Measurements from ENCODE around the gene ROR1. TPM values are rescaled to one million over a fixed set of nuclear protein-coding genes. Genes with fewer than 3 reads are reported as not detected.
"Not testable (repeated sequence)": the region's sequence is repeated elsewhere in the genome, so short reads cannot be mapped to it uniquely, and the experiment has no call there.

ROR1 gene
- total RNA-seq, 1 donor from 2014 or later: 2.0 TPM

DNA sequence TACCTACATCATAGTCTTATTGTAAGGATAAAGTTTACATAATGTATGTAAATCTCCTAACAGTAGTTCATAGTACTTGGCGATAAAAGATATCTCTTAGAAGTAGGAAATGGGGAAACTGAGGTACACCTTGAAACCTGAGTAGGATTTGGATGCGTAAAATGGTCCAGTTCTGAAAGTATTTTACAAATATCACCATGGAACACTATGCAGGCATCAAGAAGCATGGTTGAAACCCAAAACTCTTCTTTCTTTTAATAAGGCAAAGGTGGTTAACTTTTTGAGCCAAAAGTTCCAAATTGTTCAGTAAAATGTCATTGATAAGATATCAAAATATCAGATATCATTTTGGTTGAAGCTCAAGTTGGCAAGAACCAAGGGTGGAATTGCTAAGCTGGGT, 46.0 kb downstream of the ROR1 start:
- DNase-seq (ENCODE audit: low spot score in 2 of 2) (no peak), FAIRE-seq (no peak)

DNA sequence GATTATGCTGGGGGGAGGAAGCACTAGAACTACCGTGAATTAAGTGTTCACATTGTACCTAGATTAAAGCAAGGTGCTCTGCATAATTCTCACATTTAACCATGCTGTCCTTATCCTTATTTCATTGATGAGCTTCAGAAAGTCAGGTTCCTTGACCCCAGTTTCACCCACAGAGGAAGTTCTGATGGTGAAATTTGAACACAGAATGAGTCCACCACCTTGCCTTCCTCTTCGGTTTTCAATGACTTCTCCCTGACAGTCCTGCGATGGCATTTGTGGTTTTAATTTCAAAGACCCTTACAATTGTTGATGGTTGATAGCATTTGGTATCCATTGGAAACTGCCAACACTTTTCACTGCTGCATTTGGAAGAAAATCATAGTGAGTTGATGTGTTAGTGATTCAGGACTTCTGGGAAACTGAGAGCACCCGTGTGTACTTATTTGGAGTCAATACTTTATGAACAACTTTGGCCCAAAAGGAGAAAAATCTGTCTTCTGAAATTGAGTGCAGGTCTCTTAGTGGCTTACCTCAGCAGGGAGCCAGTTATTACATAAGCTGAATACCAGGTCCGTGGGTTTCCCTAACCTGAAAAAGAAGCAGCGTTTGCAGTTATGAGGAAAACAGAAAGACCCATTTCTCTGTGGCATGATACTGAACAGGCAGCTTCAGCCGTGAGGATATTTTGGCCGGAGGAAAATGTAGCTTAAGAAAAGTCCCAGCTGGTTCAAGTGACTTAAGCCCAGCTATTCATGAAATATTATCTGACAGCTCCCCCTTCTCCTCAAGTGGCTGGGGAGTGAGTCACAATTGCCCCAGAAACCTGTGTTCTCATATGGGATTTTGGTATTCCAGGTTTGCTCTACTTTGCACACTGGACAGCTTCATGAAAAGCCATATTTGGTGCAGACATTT, 47.5 kb downstream of the ROR1 start:
- DNase-seq (ENCODE audit: low spot score in 2 of 2) (no peak), FAIRE-seq (no peak)

DNA sequence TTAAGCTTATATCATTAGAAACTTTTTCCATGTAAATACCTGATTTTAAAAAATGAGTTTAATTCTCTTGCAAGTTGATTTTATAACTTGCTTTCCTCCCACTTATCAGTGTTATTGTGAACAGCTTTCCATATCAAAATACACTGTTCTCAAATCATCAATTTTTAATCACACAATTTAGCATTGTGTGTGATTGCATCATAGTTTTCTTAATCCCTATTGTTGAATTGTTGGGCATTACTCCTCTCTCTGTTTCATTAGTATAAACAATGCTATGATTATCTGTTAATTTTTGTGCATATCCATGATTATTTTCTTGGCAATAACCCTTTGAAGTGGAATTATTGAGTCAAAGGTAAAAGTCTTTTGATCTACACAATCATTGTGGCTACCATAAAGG, 48.7 kb downstream of the ROR1 start:
- FAIRE-seq: no peak

DNA sequence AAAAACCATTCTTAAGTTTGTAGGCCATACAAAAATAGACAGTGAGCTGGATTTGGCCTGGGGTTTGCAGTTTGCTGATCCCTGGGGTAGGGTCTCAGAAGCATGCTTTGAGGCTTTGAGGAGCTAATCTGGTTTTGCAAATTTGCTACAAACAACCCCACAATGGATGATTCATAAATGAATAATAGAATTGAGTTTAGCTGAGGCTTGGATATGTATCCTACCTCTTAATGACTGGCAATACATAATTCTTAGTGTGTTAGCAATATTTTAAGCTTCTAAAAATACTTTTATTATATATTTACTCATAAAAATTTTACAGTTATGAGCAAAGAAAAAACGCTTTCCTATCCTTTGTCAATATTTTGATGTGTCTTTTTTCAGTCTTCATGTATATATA, 50.6 kb downstream of the ROR1 start:
- no peak for FAIRE-seq
- DNase-seq (ENCODE audit: low spot score in 2 of 2): no peak

More for the DNA sequence above, 48.7 kb downstream of the ROR1 start:
- no peak for DNase-seq (ENCODE audit: low spot score in 2 of 2)

DNA sequence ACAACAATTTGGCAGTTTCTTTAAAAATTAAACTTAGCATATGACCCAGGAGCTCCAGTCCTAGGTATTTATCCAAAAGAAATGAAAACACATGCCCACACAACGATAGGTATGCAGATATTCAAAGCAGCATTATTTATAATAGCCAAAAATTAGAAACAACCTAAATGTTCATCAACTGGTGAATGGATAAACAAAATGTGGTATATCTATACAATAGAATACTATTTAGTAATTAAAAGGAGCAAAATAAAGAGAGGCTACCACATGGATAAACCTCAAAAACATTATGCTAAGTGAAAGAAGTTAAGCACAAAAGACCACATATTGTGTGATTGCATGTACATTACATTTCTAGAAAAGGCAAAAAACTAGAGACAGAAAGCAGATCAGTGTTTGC, 51.3 kb downstream of the ROR1 start:
- DNase-seq (ENCODE audit: low spot score in 2 of 2) (no peak), FAIRE-seq (no peak)

DNA sequence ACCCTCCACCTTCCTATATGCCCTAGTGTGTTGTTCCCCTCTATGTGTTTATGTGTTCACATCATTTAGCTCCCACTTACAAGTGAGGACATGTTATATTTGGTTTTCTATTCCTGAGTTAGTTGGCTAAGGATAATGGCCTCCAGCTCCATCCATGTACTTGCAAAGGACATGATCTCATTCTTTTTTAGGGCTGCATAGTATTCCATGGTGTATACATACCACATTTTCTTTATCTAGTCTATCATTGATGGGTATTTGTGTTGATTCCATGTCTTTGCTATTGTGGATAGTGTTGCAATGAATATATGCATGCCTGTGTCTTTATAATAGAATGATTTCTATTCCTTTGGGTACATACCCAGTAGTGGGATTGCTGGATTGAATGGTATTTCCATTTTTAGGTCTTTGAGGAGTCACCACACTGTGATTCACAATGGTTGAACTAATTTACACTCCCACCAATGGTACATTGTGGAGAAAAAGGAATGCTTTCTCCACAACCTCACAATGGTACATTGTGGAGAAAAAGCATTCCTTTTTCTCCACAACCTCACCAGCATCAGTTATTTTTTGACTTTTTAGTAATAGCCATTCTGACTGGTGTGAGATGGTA, 52.5 kb downstream of the ROR1 start:
- not testable (repeated sequence) for FAIRE-seq

DNA sequence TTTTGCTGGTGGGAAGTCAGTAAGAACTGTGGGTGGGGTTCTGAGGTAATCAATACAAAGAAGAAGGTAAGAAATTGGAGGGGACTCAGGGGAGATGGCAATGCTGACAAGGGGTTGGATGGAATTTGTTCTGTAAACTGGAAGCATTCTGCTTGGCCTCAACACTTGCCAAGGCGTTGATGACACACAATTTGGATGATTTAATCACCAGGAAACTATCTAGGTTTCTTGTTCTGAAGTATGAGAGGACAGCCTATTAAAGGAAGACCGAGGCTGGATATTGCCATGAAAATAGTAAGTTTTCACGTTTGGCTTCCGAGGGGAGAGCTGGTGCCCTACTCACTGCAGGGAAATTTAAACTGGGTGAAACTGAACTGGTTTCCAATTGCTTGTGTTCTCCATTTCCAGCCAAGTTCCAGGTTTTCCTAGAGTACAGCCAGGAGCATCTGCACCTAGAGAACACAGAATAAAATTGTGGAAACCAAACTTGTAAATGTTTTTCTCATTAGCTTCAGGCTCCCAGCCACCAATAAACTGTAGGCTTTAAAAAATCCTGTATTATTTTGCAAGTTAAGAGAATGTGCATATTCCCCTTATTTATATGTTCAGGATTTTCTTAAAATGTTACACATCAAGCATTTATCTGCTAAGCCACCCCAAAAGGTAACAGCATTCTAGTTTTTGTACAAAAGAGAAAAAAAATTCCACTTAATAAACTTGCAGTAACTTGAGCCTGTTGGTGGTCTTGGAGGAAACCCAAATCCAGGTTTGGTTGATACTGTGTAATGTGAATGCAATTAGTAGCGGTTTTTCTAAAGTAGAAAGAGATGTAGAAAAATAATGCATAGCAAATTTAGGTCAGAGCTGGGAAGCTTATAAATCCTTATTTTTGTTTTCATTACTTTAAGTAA, 53.8 kb downstream of the ROR1 start:
- no peak for FAIRE-seq
- no peak for DNase-seq (ENCODE audit: low spot score in 2 of 2)

More for the DNA sequence above, 52.5 kb downstream of the ROR1 start:
- not testable (repeated sequence) for DNase-seq (ENCODE audit: low spot score in 2 of 2)

DNA sequence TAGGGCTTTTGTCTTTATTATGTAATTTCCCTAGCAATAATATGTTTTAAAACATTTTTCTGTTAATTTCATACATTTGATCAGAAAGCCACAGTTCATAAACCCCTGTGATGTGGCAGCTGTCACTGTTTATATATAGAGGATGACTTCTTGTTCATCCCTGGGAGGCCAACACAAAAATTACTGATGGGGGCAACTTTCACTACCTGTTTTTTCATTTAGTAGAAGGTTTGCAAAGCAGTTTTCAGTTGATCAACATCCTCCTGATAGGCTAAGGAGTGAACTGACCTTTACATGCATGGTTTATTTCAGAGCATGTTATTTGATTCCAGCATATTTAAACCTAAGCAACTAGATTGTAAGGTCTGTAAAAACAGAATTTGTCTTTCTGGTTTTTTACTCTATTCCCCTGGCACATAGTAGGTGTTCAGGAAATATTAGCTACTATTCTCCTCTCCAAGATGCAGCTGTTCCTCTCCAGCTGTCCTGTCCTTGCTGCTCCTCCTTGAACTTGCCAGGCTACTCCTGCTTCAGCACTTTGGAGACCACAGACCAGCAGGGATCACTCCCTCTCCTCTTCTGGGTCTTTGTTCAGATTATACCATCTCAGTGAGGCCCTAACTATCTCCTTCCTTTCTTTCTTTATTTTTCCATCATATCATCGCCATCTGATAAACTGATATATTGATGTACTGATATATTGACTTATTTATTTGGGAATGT, 54.7 kb downstream of the ROR1 start:
- FAIRE-seq (no peak), DNase-seq (ENCODE audit: low spot score in 2 of 2) (no peak)

DNA sequence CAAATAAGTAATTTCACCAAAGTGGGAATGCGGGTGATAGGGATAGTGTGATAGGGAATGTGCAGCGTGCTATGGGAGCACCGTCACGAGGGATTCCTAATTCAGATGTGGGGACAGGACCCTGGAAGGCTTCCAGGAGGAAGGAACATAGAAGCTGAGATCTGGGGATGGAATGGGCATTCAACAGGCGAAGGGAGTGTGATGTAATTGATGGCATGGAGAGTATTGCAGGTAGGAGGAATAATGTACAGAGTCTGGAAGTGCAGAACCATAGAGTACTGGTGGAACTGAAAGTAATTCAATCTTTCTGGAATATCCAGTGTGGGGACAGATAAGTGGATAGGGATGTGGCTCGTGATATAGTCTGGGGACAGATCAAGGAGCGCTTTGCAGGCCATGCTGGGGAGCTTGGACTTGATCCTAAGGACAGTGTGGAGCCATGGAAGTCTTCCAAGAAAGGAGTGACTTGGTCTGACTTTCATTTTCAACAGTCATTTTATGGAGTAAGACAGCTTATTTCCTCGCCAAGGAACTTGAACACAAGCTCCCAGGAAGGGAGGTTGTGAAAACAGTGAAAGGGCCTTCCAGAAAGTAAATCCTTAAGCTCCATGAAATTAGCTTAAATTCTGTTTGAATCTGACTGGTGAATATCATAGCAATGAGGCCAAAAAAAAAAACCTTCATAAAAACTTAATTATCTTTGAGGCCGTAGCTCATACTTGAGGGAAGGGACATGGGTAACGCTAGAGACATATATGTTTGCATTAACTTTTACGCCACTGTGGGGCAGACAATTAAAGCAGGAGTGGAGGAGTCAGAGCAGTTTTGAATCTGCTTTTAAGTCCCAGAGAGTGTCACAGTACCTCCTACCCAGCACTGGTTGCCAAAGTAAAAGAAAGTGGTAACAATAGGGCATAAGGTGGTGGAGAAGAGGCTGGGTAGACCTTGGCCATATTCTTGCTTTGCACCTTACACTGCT, 55.8 kb downstream of the ROR1 start:
- FAIRE-seq (no peak), DNase-seq (ENCODE audit: low spot score in 2 of 2) (no peak)

DNA sequence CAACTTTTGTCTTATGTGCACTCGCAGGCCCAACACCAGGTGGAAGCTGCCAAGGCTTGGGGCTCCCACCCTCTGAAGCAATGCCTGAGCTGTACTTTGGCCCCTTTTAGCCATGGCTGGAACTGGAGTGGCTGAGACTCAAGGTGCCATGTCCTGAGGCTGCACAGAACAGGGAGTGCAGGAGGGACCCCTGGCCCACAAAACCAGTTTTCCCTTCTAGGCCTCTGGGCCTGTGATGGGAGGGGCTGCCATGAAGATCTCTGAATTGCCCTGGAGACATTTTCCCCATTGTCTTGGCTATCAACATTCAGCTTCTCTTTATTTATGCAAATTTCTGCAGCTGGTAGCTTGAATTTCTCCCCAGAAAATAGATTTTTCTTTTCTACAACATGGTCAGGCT, 57.6 kb downstream of the ROR1 start:
- FAIRE-seq: no peak
- no peak for DNase-seq (ENCODE audit: low spot score in 2 of 2)

DNA sequence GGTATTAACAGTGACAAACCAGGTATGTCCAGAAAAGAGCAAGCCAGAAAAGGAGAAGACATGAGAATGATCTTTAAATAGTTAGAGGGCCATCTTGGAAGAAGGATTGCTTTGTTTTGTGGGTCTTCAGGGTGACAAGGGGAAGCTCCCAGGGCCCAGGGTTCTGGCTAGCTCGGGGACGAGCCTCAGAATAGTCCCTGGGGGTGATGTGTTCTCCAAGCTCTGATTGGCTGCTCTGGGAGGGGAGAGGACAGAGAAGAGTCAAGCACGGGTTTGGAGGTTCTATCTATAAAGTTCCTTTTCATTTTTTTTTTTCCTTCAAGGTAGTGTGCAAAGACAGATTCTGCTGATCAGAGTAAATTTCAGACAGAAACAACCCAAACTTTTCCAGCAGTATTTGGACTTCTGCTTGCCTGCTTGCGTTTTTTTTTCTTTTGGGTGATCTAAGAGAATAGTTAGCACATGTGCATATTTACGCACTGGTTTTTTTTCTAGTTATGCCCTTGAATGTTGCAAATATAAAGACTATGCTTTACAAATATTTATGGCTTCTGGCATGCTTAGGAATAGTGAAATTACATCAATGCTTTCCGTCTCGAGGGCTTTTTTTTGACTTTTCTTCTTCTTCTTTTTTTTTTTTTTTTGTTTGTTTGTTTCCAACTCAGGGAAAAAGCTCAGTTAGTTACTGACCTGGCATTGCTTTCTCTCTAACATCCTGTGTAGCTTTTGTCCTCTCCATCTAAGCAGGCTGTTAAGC, 59.7 kb downstream of the ROR1 start:
- FAIRE-seq: no peak
- DNase-seq (ENCODE audit: low spot score in 2 of 2): no peak

DNA sequence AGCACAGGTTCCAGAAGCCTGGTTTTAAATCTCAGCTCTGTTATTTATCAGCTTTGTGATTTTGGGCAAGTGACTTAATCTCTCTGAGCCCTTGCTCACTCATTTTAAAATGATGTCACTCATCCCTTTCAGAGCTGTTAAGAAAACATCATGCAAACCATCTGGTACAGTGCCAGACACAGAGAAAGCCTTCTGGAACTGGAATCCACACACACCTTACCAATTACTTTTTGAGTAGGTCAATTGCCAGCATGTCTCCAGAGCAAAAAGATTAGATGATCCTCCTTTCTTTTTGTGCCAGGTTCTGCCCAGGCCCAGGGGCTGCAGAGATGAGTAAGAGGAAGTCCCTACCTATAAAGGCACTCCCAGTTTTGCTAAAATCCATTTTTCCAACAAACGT, 61.3 kb downstream of the ROR1 start:
- FAIRE-seq (no peak), DNase-seq (ENCODE audit: low spot score in 2 of 2) (no peak)

DNA sequence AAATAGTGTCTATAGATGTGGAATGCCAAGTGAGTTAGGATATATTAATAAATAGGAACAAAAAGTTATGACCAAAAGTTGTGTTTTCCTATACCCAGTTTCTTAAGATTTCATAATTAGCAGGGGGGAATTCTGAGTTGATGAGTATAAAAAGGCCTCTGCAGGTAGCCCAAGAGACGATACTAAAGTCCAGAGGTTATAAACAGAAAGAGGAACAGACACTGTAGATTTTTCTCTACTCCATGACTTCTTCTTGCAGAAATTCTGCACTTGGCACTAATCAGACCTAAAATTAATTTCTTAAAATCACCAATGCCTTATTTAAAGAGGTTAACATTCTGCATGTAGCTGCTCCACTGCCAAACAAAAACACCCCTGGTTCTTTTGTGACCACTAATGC, 62.6 kb downstream of the ROR1 start:
- FAIRE-seq (no peak), DNase-seq (ENCODE audit: low spot score in 2 of 2) (no peak)

DNA sequence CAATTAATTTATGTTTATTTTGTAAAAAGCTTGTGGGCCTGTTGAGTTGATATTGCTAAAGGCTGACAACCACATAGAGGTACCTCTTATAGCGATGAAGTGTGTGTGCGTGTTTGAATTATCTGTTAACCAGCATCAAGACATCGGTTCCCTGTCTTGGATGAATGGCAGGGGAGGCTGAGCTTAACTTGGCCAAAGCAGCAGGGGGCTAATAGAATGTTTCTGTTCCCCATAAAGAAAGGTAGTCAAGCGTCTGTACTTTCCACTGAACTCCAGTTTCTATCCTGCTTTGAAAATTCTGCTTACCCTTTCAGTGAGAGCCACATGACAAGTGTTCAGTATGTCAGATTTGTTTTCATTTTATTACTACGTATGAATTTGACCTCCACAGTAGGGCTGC, 63.0 kb downstream of the ROR1 start:
- FAIRE-seq (no peak), DNase-seq (ENCODE audit: low spot score in 2 of 2) (no peak)

DNA sequence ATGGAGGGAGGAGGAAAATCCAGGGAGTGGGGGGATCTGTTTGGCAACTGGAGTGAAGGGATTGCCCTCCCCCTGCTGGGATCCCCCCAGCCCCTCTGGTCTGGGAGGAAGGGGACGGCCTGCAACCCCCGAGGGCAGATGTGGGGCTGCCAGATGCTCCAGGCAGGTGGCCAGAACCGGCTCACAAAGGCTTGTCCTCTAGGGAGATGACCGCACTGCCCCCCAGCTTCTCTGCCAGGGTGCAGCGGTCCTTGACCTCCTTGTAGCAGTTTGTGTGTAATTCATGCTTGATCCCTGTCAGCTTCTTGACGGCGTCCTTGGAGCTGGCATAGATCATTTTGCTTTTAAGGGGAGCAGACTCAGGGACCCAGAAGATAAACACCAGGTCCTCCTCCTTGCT, 69.2 kb downstream of the ROR1 start:
- no peak for FAIRE-seq
- no peak for DNase-seq (ENCODE audit: low spot score in 2 of 2)

DNA sequence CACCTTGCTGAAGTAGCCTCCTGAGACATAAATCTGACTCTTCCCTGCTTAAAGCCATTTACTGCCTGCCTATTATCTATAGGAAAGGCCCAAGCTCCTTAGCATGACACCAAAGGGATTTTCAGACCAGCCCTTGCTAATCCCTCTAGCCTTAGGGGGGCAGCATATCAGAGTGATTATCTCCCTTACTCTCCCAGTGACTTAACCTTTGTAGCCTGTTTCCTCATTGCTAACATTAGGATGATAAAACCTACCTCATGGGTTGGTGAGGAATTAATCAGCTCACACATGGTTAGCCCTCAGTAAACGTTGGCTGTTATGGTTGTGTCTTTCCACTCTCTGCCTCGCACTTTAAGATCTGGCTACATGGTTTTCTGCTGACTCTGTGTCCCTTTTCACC, 70.1 kb downstream of the ROR1 start:
- FAIRE-seq: no peak
- no peak for DNase-seq (ENCODE audit: low spot score in 2 of 2)

DNA sequence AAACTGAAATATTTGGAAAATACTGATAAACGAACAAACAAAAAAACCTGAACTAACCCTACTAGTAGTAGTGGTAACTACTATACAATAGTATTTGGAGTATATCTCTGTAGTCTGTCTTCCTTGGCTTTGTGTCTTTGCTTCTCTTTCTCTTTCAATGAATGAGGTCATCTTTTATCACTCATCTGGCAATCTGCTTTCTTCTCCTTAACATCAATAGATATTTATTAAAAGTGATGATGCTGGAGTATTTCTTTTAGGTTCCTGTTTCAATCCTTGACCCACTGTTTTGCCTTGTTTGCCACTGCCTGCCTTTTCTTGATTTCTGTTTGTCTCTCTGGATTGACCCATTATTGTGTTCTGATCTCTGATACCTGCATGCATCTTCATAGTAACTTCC, 71.5 kb downstream of the ROR1 start:
- FAIRE-seq (no peak), DNase-seq (ENCODE audit: low spot score in 2 of 2) (no peak)

DNA sequence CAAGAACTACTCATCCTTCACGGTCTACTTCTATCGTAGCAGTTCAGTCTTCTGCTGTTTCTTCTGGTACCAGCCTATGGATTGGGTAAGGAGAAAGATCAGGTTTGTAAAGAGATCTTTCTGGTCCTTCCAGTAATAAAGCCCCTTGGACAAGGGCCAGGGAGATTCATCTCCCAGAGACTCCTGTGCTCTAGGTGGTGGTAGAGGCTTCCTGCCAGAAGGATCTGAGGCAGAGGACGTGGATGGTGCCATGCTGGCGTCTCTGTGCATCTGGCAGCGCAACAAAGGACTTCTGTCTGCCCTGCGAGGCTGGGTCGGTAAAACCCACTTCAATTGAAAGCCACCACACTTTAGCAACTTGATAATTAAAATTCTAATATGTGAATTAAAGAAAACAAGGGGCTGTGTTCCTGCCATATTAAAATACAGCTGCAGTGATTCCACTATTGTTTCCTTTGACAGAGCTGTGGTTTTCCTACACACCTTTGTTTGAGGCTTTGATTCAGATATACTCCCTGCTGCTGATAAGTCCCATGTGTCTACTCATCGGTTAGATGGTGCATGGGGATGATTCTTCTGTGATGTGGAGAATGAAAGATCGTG, 73.6 kb downstream of the ROR1 start:
- DNase-seq (ENCODE audit: low spot score in 2 of 2) (no peak), FAIRE-seq (no peak)
